NCI-H2171 treated with DMSO at 0.1 percent for 48 hours (cell line): ENCODE results near the gene IL17B.

Experiments
- DNase-seq: peaks from one replicate; lab custom pipeline; 2025; lab: John Stamatoyannopoulos, UW

Gene IL17B

GRCh38 chr5:149376711-149377447, 2.2 kb downstream of the IL17B start:
- no peak for DNase-seq

- no peak for DNase-seq
Measured at GRCh38 chr5:149376104-149376503, 3.0 kb downstream of the IL17B start.

- DNase-seq, result no peak
Measured at GRCh38 chr5:149375434-149375833, 3.7 kb downstream of the IL17B start.

GRCh38 chr5:149374801-149375200, 4.3 kb downstream of the IL17B start:
- DNase-seq, result no peak

- DNase-seq, result no peak
Measured at GRCh38 chr5:149374303-149374702, 4.8 kb downstream of the IL17B start.

GRCh38 chr5:149372932-149373331, 6.2 kb downstream of the IL17B start:
- DNase-seq, result no peak

- DNase-seq, result no peak
Measured at GRCh38 chr5:149372076-149372795, 6.9 kb downstream of the IL17B start.

- peak; percentile 45 for DNase-seq
Measured at GRCh38 chr5:149371296-149371962, 7.7 kb downstream of the IL17B start.

GRCh38 chr5:149370878-149371277, 8.2 kb downstream of the IL17B start:
- no peak for DNase-seq

- no peak for DNase-seq
Measured at GRCh38 chr5:149367972-149368645, 11.0 kb downstream of the IL17B start.

GRCh38 chr5:149367249-149367971, 11.7 kb downstream of the IL17B start:
- DNase-seq, result peak; percentile 35

GRCh38 chr5:149366169-149366729, 12.8 kb downstream of the IL17B start:
- DNase-seq, result no peak

- no peak for DNase-seq
Measured at GRCh38 chr5:149365418-149365817, 13.7 kb downstream of the IL17B start.

GRCh38 chr5:149364719-149365118, 14.4 kb downstream of the IL17B start:
- no peak for DNase-seq

- no peak for DNase-seq
Measured at GRCh38 chr5:149363936-149364335, 15.2 kb downstream of the IL17B start.

- no peak for DNase-seq
Measured at GRCh38 chr5:149363358-149363757, 15.7 kb downstream of the IL17B start.

GRCh38 chr5:149362541-149362940, 16.6 kb downstream of the IL17B start:
- DNase-seq, result no peak

- DNase-seq, result no peak
Measured at GRCh38 chr5:149360272-149360671, 18.8 kb downstream of the IL17B start.

- no peak for DNase-seq
Measured at GRCh38 chr5:149358868-149359495, 20.1 kb downstream of the IL17B start.

- no peak for DNase-seq
Measured at GRCh38 chr5:149358294-149358651, 20.8 kb downstream of the IL17B start.
